Activated CD8-positive, alpha-beta T cell treated with anti-CD3 and anti-CD28 coated beads, Interleukin-2, amount 10 ng/mL, durations not matched to agents 7 days and 5 days (primary cell): Measurements from ENCODE around the gene ARHGAP8. TPM values are rescaled to one million over a fixed set of nuclear protein-coding genes. Genes with fewer than 3 reads are reported as not detected.

Experiments
- ATAC-seq: fragments of 150-1000 bp; cut with Tn5 transposase; one replicate; pipeline ENCODE4 v1.10.0; 2021; ENCODE audit warnings: moderate library complexity
- CTCF ChIA-PET: fragments of 350-600 bp; sonication (Branson Sonifier 250); formaldehyde crosslinking; loops from one replicate; lab custom pipeline; 2021; ENCODE audit warnings: antibody characterized with exemption; lab: Charles Lee
- POLR2A ChIA-PET: fragments of 350-600 bp; sonication (Branson Sonifier 250); formaldehyde crosslinking; loops from one replicate; lab custom pipeline; 2021; ENCODE audit warnings: antibody characterized with exemption; lab: Charles Lee
- DNase-seq: peaks from one replicate; pipeline ENCODE4 v3.0.0-alpha.2; 2020
- H3K27ac Mint-ChIP-seq: one replicate; pipeline ENCODE4 v1.8.0; 2021; ENCODE audit warnings: mild to moderate bottlenecking, mixed read lengths
- H3K27me3 Mint-ChIP-seq: one replicate; pipeline ENCODE4 v1.8.0; 2021; ENCODE audit warnings: low read depth, mixed read lengths
- H3K36me3 Mint-ChIP-seq: one replicate; pipeline ENCODE4 v1.8.0; 2021; ENCODE audit warnings: low read depth, mixed read lengths
- H3K4me1 Mint-ChIP-seq: one replicate; pipeline ENCODE4 v1.8.0; 2021; ENCODE audit warnings: low read depth, mixed read lengths
- H3K4me3 Mint-ChIP-seq: one replicate; pipeline ENCODE4 v1.8.0; 2021; ENCODE audit warnings: mild to moderate bottlenecking, mixed read lengths
- H3K9me3 Mint-ChIP-seq: one replicate; pipeline ENCODE4 v1.8.0; 2022; ENCODE audit warnings: mixed read lengths; ENCODE audit not compliant: insufficient read depth
- total RNA-seq, 2 experiments: library from RNA; stranded (reverse); gene quantifications; one replicate each; pipeline ENCODE4 v1.2.3, GENCODE V29; 2021

ARHGAP8 gene
- total RNA-seq, 2 experiments from 2014 or later, result 0.39 to 1.2 TPM

GRCh38 chr22:44861245-44861644 lies 108.9 kb downstream of the ARHGAP8 start:
- ChIA-PET CTCF (no interaction called here), POLR2A (no interaction called here)
- ATAC-seq, result no peak
- no peaks in the 10 kb centered on the region for H3K9me3 Mint-ChIP-seq
- H3K27ac Mint-ChIP-seq, result no peak overlapping the region
- no peaks in the 10 kb centered on the region for H3K27me3 Mint-ChIP-seq
- no peaks in the 10 kb centered on the region for H3K4me1 Mint-ChIP-seq
- H3K4me3 Mint-ChIP-seq, result no peak overlapping the region
- no peak for DNase-seq
- no peaks in the 10 kb centered on the region for H3K36me3 Mint-ChIP-seq

GRCh38 chr22:44862281-44862680 lies 109.9 kb downstream of the ARHGAP8 start:
- Mint-ChIP-seq H3K27ac (no peak overlapping the region), H3K4me1 (no peaks in the 10 kb centered on the region), H3K9me3 (no peaks in the 10 kb centered on the region), H3K27me3 (no peaks in the 10 kb centered on the region), H3K36me3 (no peaks in the 10 kb centered on the region), H3K4me3 (no peak overlapping the region)
- ATAC-seq, result no peak
- CTCF ChIA-PET, result no interaction called here
- POLR2A ChIA-PET, result no interaction called here
- no peak for DNase-seq

- POLR2A ChIA-PET, result no interaction called here
- Mint-ChIP-seq H3K4me3 (no peak overlapping the region), H3K27me3 (no peaks in the 10 kb centered on the region), H3K9me3 (no peaks in the 10 kb centered on the region), H3K27ac (no peak overlapping the region), H3K36me3 (no peaks in the 10 kb centered on the region), H3K4me1 (no peaks in the 10 kb centered on the region)
- ATAC-seq, result no peak
- CTCF ChIA-PET, result no interaction called here
- DNase-seq, result no peak
Observed at GRCh38 chr22:44862981-44863860, 110.8 kb downstream of the ARHGAP8 start.

GRCh38 chr22:44865193-44866057 lies 113.0 kb downstream of the ARHGAP8 start:
- H3K27me3 Mint-ChIP-seq, result no peaks in the 10 kb centered on the region
- DNase-seq (no peak), ATAC-seq (no peak)
- no peaks in the 10 kb centered on the region for H3K9me3 Mint-ChIP-seq
- POLR2A ChIA-PET, result no interaction called here
- no peak overlapping the region for H3K27ac Mint-ChIP-seq
- no peaks in the 10 kb centered on the region for H3K36me3 Mint-ChIP-seq
- no peak overlapping the region for H3K4me3 Mint-ChIP-seq
- CTCF ChIA-PET, result no interaction called here
- no peaks in the 10 kb centered on the region for H3K4me1 Mint-ChIP-seq

- no peaks in the 10 kb centered on the region for H3K27me3 Mint-ChIP-seq
- CTCF ChIA-PET, result no interaction called here
- H3K4me1 Mint-ChIP-seq, result no peaks in the 10 kb centered on the region
- H3K27ac Mint-ChIP-seq, result no peak overlapping the region
- POLR2A ChIA-PET, result no interaction called here
- H3K9me3 Mint-ChIP-seq, result no peaks in the 10 kb centered on the region
- DNase-seq (no peak), ATAC-seq (no peak)
- H3K36me3 Mint-ChIP-seq, result no peaks in the 10 kb centered on the region
- no peak overlapping the region for H3K4me3 Mint-ChIP-seq
Observed at GRCh38 chr22:44869196-44869595, 116.8 kb downstream of the ARHGAP8 start.

GRCh38 chr22:44870021-44870420 lies 117.6 kb downstream of the ARHGAP8 start:
- POLR2A ChIA-PET, result no interaction called here
- CTCF ChIA-PET, result no interaction called here

GRCh38 chr22:44871782-44872181 lies 119.4 kb downstream of the ARHGAP8 start:
- ATAC-seq (no peak), DNase-seq (no peak)
- ChIA-PET CTCF (no interaction called here), POLR2A (no interaction called here)
- no peak overlapping the region for H3K27ac Mint-ChIP-seq
- no peaks in the 10 kb centered on the region for H3K9me3 Mint-ChIP-seq
- no peak overlapping the region for H3K4me3 Mint-ChIP-seq
- H3K36me3 Mint-ChIP-seq, result no peaks in the 10 kb centered on the region
- peaks cover 2% of the 10 kb centered on the region for H3K27me3 Mint-ChIP-seq
- H3K4me1 Mint-ChIP-seq, result no peaks in the 10 kb centered on the region

More at GRCh38 chr22:44870021-44870420, 117.6 kb downstream of the ARHGAP8 start:
- no peak overlapping the region for H3K27ac Mint-ChIP-seq
- no peaks in the 10 kb centered on the region for H3K4me1 Mint-ChIP-seq
- H3K4me3 Mint-ChIP-seq, result no peak overlapping the region
- DNase-seq, result no peak
- no peaks in the 10 kb centered on the region for H3K9me3 Mint-ChIP-seq
- no peaks in the 10 kb centered on the region for H3K27me3 Mint-ChIP-seq
- no peaks in the 10 kb centered on the region for H3K36me3 Mint-ChIP-seq
- no peak for ATAC-seq

GRCh38 chr22:44876921-44877320 lies 124.5 kb downstream of the ARHGAP8 start:
- Mint-ChIP-seq H3K27me3 (peaks cover 2% of the 10 kb centered on the region), H3K27ac (no peak overlapping the region), H3K4me3 (no peak overlapping the region), H3K36me3 (no peaks in the 10 kb centered on the region), H3K4me1 (no peaks in the 10 kb centered on the region), H3K9me3 (no peaks in the 10 kb centered on the region)
- DNase-seq (no peak), ATAC-seq (no peak)
- ChIA-PET CTCF (no interaction called here), POLR2A (no interaction called here)

- H3K9me3 Mint-ChIP-seq, result no peaks in the 10 kb centered on the region
- no peaks in the 10 kb centered on the region for H3K4me1 Mint-ChIP-seq
- CTCF ChIA-PET, result no interaction called here
- DNase-seq, result no peak
- ATAC-seq, result no peak
- POLR2A ChIA-PET, result no interaction called here
- no peak overlapping the region for H3K4me3 Mint-ChIP-seq
- no peak overlapping the region for H3K27ac Mint-ChIP-seq
- H3K27me3 Mint-ChIP-seq, result peaks cover 2% of the 10 kb centered on the region
- no peaks in the 10 kb centered on the region for H3K36me3 Mint-ChIP-seq
Observed at GRCh38 chr22:44878483-44879300, 126.3 kb downstream of the ARHGAP8 start.

GRCh38 chr22:44879301-44879680 lies 126.9 kb downstream of the ARHGAP8 start:
- Mint-ChIP-seq H3K27ac (no peak overlapping the region), H3K36me3 (no peaks in the 10 kb centered on the region), H3K27me3 (peaks cover 2% of the 10 kb centered on the region), H3K4me1 (no peaks in the 10 kb centered on the region), H3K4me3 (no peak overlapping the region), H3K9me3 (no peaks in the 10 kb centered on the region)
- ChIA-PET CTCF (no interaction called here), POLR2A (no interaction called here)
- ATAC-seq (no peak), DNase-seq (no peak)

GRCh38 chr22:44880610-44881290 lies 128.4 kb downstream of the ARHGAP8 start:
- Mint-ChIP-seq H3K4me3 (no peak overlapping the region), H3K36me3 (no peaks in the 10 kb centered on the region), H3K27me3 (peaks cover 2% of the 10 kb centered on the region), H3K9me3 (no peaks in the 10 kb centered on the region), H3K4me1 (no peaks in the 10 kb centered on the region), H3K27ac (no peak overlapping the region)
- ATAC-seq, result no peak
- CTCF ChIA-PET, result no interaction called here
- no peak for DNase-seq
- POLR2A ChIA-PET, result no interaction called here
